Measurements from ENCODE around the gene THADA.

DNA sequence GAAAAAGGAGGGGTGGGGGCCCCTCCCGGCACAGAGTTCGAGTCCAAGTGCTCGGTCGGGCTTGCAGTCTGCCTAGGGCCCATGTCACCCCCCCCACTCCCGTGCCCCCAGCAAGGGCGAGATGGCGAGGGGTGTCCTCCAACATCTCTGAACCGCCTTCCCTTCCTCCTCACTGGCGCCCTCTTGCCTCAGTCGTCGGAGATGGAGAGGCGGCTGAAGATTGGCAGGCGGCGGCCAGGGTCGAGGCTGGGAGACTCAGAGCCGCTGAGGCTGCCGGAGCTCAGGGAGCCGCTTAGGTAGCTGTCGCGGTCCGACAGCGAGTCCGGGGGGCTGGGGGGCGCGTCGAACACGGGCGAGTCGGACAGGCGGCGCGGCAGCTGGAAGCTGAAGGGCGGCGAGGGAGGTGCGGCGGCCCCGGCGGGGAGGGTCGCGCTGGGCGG, 371.7 kb downstream of the THADA start:
- TF ChIP-seq POLR2A (IDR thresholded peaks at IDR 0.05), result peak; percentile 13
- peak; percentile 66 for TF ChIP-seq POLR2AphosphoS5 (IDR thresholded peaks at IDR 0.05)
- peak in 2 of 4 experiments; percentile 33 to 40 for TF ChIP-seq CTCF (IDR thresholded peaks at IDR 0.05)
